ENCODE data around the gene RUNX1.

DNA sequence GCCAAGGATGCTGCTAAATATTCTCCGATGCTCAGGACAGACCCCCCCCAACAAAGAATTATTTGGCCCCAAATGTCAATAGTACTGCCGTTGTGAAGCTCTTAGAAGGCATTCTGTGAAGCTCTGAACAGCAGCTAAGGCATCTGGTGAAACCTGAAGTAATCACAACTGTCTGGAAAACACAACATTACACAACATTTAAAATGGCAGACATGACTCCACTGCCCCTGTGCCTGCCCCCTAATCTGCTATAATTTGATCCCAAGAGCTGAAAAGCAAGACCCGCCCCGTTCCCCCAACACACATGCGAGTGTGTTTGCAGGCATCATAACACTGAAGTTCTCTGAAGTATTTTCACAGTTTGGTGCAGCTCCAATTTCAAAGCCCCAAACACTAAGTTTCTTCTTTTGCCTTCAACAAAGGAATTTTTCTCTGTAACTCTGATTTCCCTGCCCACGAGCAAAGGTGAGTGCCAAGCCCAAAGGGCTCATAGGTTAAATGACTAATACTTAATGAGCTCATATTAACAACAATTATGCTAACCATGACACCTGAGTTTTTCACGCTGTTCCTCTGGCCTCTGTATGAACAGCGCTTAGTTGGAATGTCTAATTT is 251.1 kb downstream of the RUNX1 start:
- TF ChIP-seq, protein P1, sequence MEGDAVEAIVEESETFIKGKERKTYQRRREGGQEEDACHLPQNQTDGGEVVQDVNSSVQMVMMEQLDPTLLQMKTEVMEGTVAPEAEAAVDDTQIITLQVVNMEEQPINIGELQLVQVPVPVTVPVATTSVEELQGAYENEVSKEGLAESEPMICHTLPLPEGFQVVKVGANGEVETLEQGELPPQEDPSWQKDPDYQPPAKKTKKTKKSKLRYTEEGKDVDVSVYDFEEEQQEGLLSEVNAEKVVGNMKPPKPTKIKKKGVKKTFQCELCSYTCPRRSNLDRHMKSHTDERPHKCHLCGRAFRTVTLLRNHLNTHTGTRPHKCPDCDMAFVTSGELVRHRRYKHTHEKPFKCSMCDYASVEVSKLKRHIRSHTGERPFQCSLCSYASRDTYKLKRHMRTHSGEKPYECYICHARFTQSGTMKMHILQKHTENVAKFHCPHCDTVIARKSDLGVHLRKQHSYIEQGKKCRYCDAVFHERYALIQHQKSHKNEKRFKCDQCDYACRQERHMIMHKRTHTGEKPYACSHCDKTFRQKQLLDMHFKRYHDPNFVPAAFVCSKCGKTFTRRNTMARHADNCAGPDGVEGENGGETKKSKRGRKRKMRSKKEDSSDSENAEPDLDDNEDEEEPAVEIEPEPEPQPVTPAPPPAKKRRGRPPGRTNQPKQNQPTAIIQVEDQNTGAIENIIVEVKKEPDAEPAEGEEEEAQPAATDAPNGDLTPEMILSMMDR (IDR thresholded peaks at IDR 0.05), result no peak
- no peak for TF ChIP-seq POLR2A (IDR thresholded peaks at IDR 0.05)
